NCI-H526 (cell line): ENCODE measurements around the gene ICAM5.
"Not testable (repeated sequence)": the region's sequence is repeated elsewhere in the genome, so short reads cannot be mapped to it uniquely, and the experiment has no call there.

ENCODE experiments used
- DNase-seq, 2 experiments: peaks; one replicate each; lab custom pipeline; 2025; lab: John Stamatoyannopoulos, UW

Gene ICAM5

GRCh38 chr19:10320602-10321416 is 31.1 kb downstream of the ICAM5 start:
- no peak for DNase-seq

GRCh38 chr19:10321417-10321797 is 31.7 kb downstream of the ICAM5 start:
- DNase-seq: no peak

GRCh38 chr19:10321874-10322835 is 32.4 kb downstream of the ICAM5 start:
- DNase-seq: no peak

GRCh38 chr19:10325732-10326131 is 36.0 kb downstream of the ICAM5 start:
- no peak for DNase-seq

GRCh38 chr19:10327793-10328192 is 38.0 kb downstream of the ICAM5 start:
- no peak for DNase-seq

GRCh38 chr19:10328558-10329429 is 39.0 kb downstream of the ICAM5 start:
- no peak for DNase-seq

- DNase-seq: no peak
These were observed 39.8 kb downstream of the ICAM5 start for GRCh38 chr19:10329555-10329954.

GRCh38 chr19:10332158-10332964 is 42.6 kb downstream of the ICAM5 start:
- no peak for DNase-seq

GRCh38 chr19:10332965-10333757 is 43.4 kb downstream of the ICAM5 start, which contains the start of gene RAVER1:
Gene RAVER1, minus strand, starts transcription at chr19:10333529. Its CDS starts 22 bp downstream, at chr19:10333507.
- peak; percentile 87 to 97 for DNase-seq

- no peak for DNase-seq
These were observed 44.2 kb downstream of the ICAM5 start for GRCh38 chr19:10333758-10334587.

GRCh38 chr19:10334588-10335351 is 45.0 kb downstream of the ICAM5 start:
- peak; percentile 9 to 79 for DNase-seq

- DNase-seq: no peak
These were observed 45.7 kb downstream of the ICAM5 start for GRCh38 chr19:10335352-10335985.

- not testable (repeated sequence) for DNase-seq
These were observed 47.0 kb downstream of the ICAM5 start for GRCh38 chr19:10336725-10337124.

GRCh38 chr19:10338940-10339339 is 49.2 kb downstream of the ICAM5 start:
- no peak for DNase-seq

GRCh38 chr19:10339380-10339960 is 49.7 kb downstream of the ICAM5 start, which contains the start of gene ICAM3:
Gene ICAM3, minus strand, starts transcription at chr19:10339624. Its CDS starts 10 bp downstream, at chr19:10339614.
- no peak for DNase-seq

- DNase-seq: no peak
These were observed 50.2 kb downstream of the ICAM5 start for GRCh38 chr19:10339977-10340376.

GRCh38 chr19:10343495-10343894 is 53.7 kb downstream of the ICAM5 start:
- DNase-seq: no peak
